B cell (primary cell): ENCODE measurements around the gene LTC4S. TPM values are rescaled to one million over a fixed set of nuclear protein-coding genes. Genes with fewer than 3 reads are reported as not detected.

Experiments used
- ATAC-seq: fragments of 200-7000 bp; cut with Tn5 transposase; one replicate; pipeline ENCODE4 v1.10.0; 2021; ENCODE audit warnings: low read depth, mild to moderate bottlenecking, moderate number of reproducible peaks, moderate library complexity
- CTCF ChIA-PET: fragments of 350-600 bp; sonication (Branson Sonifier 250); formaldehyde crosslinking; loops from one replicate; lab custom pipeline; 2021; ENCODE audit warnings: antibody characterized with exemption, inconsistent platforms; lab: Charles Lee
- POLR2A ChIA-PET: fragments of 350-600 bp; sonication (Branson Sonifier 250); formaldehyde crosslinking; loops from one replicate; lab custom pipeline; 2021; ENCODE audit warnings: antibody characterized with exemption; lab: Charles Lee
- DNase-seq: peaks from one replicate; pipeline ENCODE4 v3.0.0; 2013
- H2AFZ ChIP-seq: 2 replicates; pipeline ENCODE4 v1.6.1; 2012; ENCODE audit warnings: mild to moderate bottlenecking, low read depth, low read length; ENCODE audit not compliant: insufficient read depth, poor library complexity, severe bottlenecking
- H3K27ac ChIP-seq, 2 donors: 1 replicate in 1 of 2; 2 replicates in 1 of 2; pipeline ENCODE4 v1.5.1; 2012 to 2013; ENCODE audit warnings: low read length in 2 of 2, mild to moderate bottlenecking in 2 of 2, moderate library complexity in 1 of 2
- H3K27me3 ChIP-seq, 4 experiments: fragments of 200-600 bp in 1 of 4; sonication (generic) in 1 of 4; replicated peaks in 1 of 4; 1 replicate in 2 of 4; 2 replicates in 2 of 4; pipeline versions ENCODE4 v1.6.1 to v1.7.0; 2013 to 2016; ENCODE audit warnings: low read length in 3 of 4, mild to moderate bottlenecking in 2 of 4, mixed read lengths in 1 of 4, moderate library complexity in 1 of 4; ENCODE audit not compliant: insufficient read depth in 4 of 4, control insufficient read depth in 3 of 4; ENCODE audit errors: control extremely low read depth in 1 of 4
- H3K36me3 ChIP-seq, 2 experiments: replicated peaks in 1 of 2; 1 replicate in 1 of 2; 2 replicates in 1 of 2; pipeline versions ENCODE4 v1.6.1 to v1.7.1; 2013; ENCODE audit warnings: low read length in 1 of 2; ENCODE audit not compliant: insufficient read depth in 2 of 2, control insufficient read depth in 1 of 2; ENCODE audit errors: control extremely low read depth in 1 of 2, extremely low read depth in 1 of 2
- H3K4me1 ChIP-seq, 2 donors: fragments of 200-600 bp in 1 of 2; sonication (generic) in 1 of 2; 1 replicate in 1 of 2; 2 replicates in 1 of 2; pipeline versions ENCODE4 v1.5.1 to v1.6.1; 2013 to 2017; ENCODE audit warnings: low read length in 2 of 2; ENCODE audit not compliant: control insufficient read depth in 2 of 2, insufficient read depth in 2 of 2
- H3K4me2 ChIP-seq: replicated peaks from 2 replicates; pipeline ENCODE3; 2012; ENCODE audit warnings: mild to moderate bottlenecking, low read depth, low read length; ENCODE audit not compliant: poor library complexity, severe bottlenecking
- H3K4me3 ChIP-seq, 5 experiments: fragments of 200-600 bp in 1 of 5; sonication (generic) in 1 of 5; 1 replicate in 3 of 5; 2 replicates in 2 of 5; pipeline versions ENCODE4 v1.5.1 to v1.7.0; 2011 to 2016; ENCODE audit warnings: low read length in 4 of 5, mild to moderate bottlenecking in 4 of 5, low read depth in 2 of 5, control low read depth in 1 of 5, moderate library complexity in 1 of 5; ENCODE audit not compliant: insufficient read depth in 1 of 5; ENCODE audit errors: control extremely low read depth in 1 of 5, extremely low read depth in 1 of 5
- H3K79me2 ChIP-seq: fragments of 200-600 bp; sonication (generic); one replicate; pipeline ENCODE4 v1.6.0; 2016; ENCODE audit warnings: low read length; ENCODE audit not compliant: control insufficient read depth, insufficient read depth
- H3K9ac ChIP-seq: fragments of 200-600 bp; sonication (generic); 2 replicates; pipeline ENCODE4 v1.6.1; 2017; ENCODE audit warnings: mild to moderate bottlenecking, low read length, moderate library complexity
- H3K9me3 ChIP-seq, 3 donors: one replicate each; pipeline versions ENCODE4 v1.6.1 to v1.7.1; 2013; ENCODE audit warnings: low read length in 2 of 3; ENCODE audit not compliant: control insufficient read depth in 2 of 3, insufficient read depth in 1 of 3; ENCODE audit errors: control extremely low read depth in 1 of 3
- H4K20me1 ChIP-seq: 2 replicates; pipeline ENCODE4 v1.6.0; 2012; ENCODE audit warnings: mild to moderate bottlenecking, low read length; ENCODE audit not compliant: insufficient read depth, control insufficient read depth, poor library complexity, severe bottlenecking
- H3K27ac Mint-ChIP-seq: one replicate; pipeline ENCODE4 v1.8.0; 2021; ENCODE audit warnings: mixed read lengths
- H3K27me3 Mint-ChIP-seq: one replicate; pipeline ENCODE4 v1.8.0; 2021; ENCODE audit warnings: mixed read lengths
- H3K4me1 Mint-ChIP-seq: one replicate; pipeline ENCODE4 v1.8.0; 2021; ENCODE audit warnings: mixed read lengths
- H3K4me3 Mint-ChIP-seq: one replicate; pipeline ENCODE4 v1.8.0; 2021; ENCODE audit warnings: mixed read lengths
- H3K9me3 Mint-ChIP-seq: one replicate; pipeline ENCODE4 v1.8.0; 2022; ENCODE audit warnings: mixed read lengths; ENCODE audit not compliant: insufficient read depth
- CTCF ChIP-seq: fragments of 200-600 bp; IDR thresholded peaks from one replicate; pipeline ENCODE4 v1.8.0; 2022; ENCODE audit warnings: antibody characterized with exemption, mild to moderate bottlenecking
- EZH2 ChIP-seq: IDR thresholded peaks from 2 replicates; pipeline ENCODE4 v1.6.1; 2012; ENCODE audit warnings: borderline replicate concordance, low read depth, mild to moderate bottlenecking, moderate library complexity, low read length; ENCODE audit not compliant: insufficient read depth, poor library complexity, severe bottlenecking
- WGBS: methylation state at CpG from one replicate; pipeline ENCODE4 v1.1.5; 2013; ENCODE audit warnings: missing lambda C conversion rate; ENCODE audit not compliant: insufficient coverage; 5-methylcytosine and 5-hydroxymethylcytosine counted together
- intact Hi-C: fragments of 100-400 bp; cut with micrococcal nuclease; formaldehyde crosslinking; loops from one replicate; pipeline ENCODE4 v1.10.0; 2022
- polyA plus RNA-seq: library from polyadenylated mRNA; depleted of rRNA; stranded (reverse); fragments of >200 nt; gene quantifications from 2 replicates; pipeline ENCODE4 v1.2.3, GENCODE V29; 2012
- total RNA-seq, 2 donors: library from RNA; stranded (reverse); fragments of 120-200 nt in 1 of 2; gene quantifications; 1 replicate in 1 of 2; 2 replicates in 1 of 2; pipeline versions ENCODE4 v1.2.3 to v1.2.4, GENCODE V29; 2013 to 2022

The LTC4S gene
- total and polyA plus RNA-seq, 2 donors (not counting 1 experiment from before 2014, with no cell fraction given) = 0.40 to 3.8 TPM

GRCh38 chr5:179819296-179820126 is 25.7 kb downstream of the LTC4S start:
- H3K27ac Mint-ChIP-seq = peak overlapping the region; percentile 96
- Histone ChIP-seq H3K79me2 (peaks cover 52% of the 10 kb centered on the region), H3K27me3 (peaks cover 0 to 6% (median 0%) of the 10 kb centered on the region in 4 experiments), H3K4me2 (peak overlapping the region; percentile 98), H4K20me1 (peaks cover 38% of the 10 kb centered on the region), H3K4me1 (peaks cover 40 to 52% of the 10 kb centered on the region in 2 donors), H3K36me3 (peaks cover 0 to 19% of the 10 kb centered on the region in 2 experiments), H3K27ac (peak overlapping the region; percentile 91 to 98), H2AFZ (peak overlapping the region; percentile 66), H3K9ac (peak overlapping the region; percentile 98), H3K4me3 (peak overlapping the region in 4 of 5 experiments; percentile 38 to 81 (median 54)), H3K9me3 (peaks cover 0 to 3% (median 0%) of the 10 kb centered on the region in 3 donors)
- intact Hi-C loops = loop anchor here (1.0 to 5.0 kb wide), 5 partner anchors 13 to 267 kb away; partner anchors contain the start of genes MAML1, MGAT4B, RNF130 and RUFY1
- no peaks in the 10 kb centered on the region for H3K9me3 Mint-ChIP-seq
- ChIA-PET CTCF (interaction anchor here (1.1 to 2.5 kb wide), 7 partner anchors 11 to 152 kb away, joined by 3 to 24 read pairs (median 3); partner anchors contain the start of gene MGAT4B), POLR2A (interaction anchor here (0.6 to 3.4 kb wide), 13 partner anchors 8 to 286 kb away, joined by 3 to 44 read pairs (median 5); partner anchors contain the start of genes HNRNPH1, LTC4S, MAML1 and MGAT4B)
- H3K4me3 Mint-ChIP-seq = peak overlapping the region; percentile 84
- DNase-seq (peak; percentile 83), ATAC-seq (peak; percentile 15)
- H3K27me3 Mint-ChIP-seq = no peaks in the 10 kb centered on the region
- TF ChIP-seq CTCF (no peak), EZH2 (no peak)
- 23% methylated on average over 19 of the region's 26 CpGs for WGBS
- peaks cover 55% of the 10 kb centered on the region for H3K4me1 Mint-ChIP-seq
